ENCODE results near the gene XKR7.

XKR7 gene

DNA sequence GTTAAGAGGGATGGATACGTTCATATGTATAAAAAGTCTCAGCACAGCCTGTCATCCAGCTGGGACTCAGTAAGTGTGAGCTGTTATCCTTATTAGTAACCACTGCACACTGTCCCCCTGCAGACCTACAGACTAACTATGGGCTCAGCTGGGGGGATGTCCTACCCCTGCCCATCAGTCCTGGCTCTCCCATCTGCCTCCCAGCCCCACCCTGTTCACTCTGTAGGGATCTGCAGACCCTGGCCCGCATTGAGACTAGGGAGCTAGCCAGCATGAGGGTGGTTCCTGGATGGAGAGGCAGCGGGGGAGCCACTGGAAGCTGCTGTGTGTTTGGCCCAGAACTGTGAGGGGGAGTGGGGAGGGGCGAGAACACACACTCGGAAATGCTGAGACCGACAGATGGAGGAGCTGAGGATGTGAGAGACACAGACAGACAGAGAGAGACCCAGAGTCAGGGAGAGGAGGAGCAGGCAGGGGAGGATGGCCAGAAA lies 17.1 kb downstream of the XKR7 start:
- no peak for DNase-seq

DNA sequence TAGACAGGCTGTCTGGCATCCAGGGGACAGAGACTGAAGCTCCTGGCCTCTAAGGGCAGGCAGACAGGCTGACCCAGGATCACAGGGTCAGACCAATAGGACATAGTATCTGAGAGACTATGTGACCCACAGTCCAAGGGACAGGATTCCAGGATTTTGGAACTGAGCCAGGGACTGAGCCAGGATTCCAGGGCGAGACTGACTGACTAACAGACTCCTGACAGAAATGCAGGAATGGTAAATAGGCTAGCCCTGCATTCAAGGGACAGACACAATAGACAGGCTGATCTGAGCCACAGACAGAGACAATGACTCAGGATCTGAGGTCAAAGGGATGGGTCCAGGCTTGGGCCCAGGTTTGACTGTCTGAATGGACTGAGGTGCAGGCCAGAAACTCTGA lies 19.8 kb downstream of the XKR7 start:
- no peak for DNase-seq

DNA sequence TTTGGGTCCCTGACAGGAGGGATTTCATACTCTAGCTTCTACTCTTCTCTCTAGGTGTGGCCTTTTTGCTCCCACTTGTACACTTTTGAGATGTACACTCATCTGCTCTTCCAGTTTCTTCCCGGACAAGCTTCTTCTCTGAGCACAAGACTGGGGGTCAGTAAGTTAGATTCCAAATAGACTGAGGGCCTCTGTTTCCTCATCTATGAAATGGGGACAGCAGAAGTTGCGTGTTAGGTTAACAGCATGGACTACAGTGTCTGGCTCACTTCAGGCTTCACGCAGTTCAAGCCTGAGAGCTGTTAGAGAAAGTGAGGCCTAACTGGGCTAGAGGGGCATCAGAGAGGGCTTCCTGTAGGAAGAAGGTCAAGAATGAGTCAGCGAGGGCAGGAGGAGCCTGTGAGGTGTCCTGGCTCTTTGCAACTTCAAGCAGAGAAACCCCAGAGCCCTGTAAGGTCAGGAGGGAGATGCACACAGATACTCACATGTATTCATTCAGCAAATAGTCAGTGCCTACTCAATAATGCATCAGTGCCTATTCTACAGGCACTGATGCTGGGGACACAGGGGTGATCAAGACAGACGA lies 20.6 kb downstream of the XKR7 start:
- DNase-seq, result no peak

DNA sequence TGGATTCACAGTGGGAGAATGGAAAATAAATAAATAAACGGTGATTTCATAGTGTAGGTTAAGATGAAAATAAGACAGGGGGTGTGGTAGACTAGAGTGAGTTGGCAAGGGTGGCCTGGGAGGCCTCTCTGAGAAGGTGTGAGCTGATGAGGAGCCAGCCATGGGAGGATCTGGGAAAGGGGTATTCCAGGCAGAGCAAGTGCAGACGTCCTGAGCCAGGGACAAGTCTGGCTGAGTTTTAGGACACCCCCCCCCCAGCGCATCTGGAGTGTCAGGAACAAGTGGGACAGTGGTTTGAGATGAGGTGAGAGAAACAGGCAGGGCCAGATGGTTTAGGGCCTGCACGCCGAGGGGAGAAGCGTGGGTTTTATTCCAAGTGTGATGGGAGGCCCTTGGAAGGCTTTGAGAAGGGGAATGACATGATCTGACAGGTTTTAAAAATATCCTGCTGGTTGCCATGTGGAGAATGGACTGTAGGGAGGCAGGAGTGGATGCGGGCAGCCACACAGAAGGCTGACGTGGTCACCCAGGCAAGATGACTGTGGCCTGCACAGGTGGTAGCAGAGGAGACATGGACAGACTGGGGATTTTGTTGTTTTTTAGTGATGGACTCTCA lies 21.2 kb downstream of the XKR7 start:
- no peak for DNase-seq

DNA sequence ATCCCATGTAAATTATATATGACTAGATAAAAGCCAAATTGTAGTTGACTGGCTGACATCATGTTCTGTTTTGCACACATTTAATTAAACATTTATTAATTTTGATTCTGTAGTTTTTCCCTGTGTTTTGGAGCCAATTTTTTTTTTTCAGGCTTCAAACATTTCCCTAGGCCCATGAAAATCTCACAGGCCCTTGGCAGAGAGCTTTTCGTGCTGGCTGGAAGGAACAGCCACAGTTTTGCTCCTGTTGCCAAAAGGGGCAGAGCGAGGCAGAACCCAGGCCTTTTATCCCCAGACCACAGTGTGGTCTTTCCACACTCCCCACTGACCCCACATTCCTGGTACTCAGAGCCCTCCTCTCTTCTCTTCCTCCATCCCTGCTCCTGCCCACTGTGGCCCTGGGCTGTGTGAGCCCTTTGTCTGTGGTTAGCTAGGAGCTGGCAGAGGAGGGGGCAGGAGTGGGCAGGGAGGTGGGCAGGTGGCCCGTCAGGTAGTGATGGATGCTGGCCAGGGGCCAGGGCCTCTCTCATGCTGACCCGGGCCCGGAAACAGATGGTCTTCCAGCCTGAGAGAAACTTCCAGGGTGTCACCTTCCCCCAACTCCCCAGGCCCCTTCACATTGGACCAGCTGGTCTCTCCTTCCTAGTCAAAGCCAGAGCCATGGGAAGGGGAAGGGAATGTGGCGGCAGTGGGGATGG lies 22.8 kb downstream of the XKR7 start:
- DNase-seq, result no peak

DNA sequence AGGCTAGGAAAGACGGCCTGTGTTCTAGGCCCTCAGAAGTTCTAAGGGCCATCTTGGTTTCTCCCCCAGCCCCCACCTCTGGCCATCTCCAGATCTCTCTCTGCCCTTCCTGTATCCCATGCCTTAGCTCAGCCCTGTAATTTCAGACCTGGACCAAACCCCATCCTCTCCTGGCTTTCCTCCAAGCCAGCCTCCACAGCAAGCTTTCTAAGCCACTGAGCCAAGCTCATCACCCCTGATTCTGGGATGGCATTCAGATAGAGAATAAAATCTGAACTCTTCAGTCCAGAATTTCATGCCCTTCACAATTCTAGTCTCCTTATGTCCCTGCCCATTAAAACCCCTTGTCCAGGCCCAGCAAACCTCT lies 23.4 kb downstream of the XKR7 start:
- no peak for DNase-seq

DNA sequence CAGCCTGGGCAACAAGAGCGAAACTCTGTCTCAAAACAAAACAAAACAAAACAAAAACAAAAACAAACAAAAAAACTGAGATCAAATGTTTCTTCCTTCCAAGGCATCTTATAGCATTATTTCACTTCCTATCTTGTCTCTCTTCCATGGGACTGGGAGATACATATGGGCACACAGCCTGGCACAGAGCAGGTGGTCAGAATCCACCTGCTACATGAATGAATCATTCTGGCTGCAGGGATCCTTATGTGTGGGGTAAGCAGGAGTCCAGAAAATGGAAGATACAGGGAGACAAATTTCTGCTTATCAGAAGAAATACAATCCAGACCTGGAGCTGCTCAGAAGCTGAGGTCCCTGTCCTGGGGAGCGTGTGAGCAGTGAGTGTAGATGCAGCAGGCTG lies 24.1 kb downstream of the XKR7 start:
- no peak for DNase-seq

DNA sequence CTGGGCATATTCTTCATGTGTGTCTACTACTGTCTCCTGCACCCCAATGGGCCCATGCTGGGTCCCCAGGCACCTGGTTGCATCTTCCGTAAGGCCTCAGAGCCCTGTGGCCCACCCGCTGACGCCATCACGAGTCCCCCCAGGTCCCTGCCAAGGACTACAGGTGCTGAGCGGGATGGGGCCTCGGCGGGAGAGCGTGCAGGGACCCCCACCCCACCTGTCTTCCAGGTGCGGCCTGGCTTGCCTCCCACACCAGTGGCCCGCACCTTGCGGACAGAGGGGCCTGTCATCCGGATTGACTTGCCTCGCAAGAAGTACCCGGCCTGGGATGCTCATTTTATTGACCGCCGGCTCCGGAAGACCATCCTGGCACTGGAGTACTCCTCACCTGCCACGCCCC lies 29.0 kb downstream of the XKR7 start:
- DNase-seq, result no peak

DNA sequence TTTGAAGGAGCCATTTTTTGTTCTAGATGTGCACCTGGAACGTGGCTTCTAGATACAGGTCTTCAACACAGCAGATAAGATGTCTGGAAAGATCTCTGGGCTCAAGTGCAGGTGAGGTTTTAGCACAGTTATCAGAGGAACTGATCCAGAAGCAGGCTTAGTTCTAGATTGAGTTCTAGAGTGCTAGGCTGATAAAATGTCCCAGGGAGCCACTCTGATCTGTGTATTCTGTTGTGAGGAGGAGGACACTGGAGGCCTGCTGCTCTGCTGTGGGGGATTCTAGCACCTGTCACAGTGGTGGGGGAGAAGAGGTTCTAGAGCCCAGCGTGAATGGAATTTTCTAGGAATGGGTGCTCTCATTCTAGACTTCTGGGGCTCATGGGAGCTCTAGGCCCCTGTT lies 30.3 kb downstream of the XKR7 start:
- no peak for DNase-seq

DNA sequence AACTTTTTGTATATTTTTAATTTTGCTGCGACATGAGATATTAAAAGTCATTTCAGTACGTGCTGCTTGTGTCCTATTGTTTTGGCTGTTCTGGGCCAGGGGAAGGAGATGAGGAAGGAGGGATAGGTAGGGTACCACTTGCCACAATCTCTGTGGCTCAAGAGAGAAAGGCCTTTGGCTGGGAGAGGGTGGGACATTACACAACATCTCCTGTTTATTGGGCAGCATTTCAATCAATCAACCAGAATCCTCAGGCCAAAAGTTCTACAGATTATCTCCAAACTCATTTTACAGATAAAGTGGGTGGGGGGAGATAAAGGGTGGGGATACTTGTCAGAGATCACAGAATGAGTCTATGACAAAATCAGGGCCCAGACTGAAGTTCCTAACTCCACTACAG lies 35.4 kb downstream of the XKR7 start:
- DNase-seq, result no peak

DNA sequence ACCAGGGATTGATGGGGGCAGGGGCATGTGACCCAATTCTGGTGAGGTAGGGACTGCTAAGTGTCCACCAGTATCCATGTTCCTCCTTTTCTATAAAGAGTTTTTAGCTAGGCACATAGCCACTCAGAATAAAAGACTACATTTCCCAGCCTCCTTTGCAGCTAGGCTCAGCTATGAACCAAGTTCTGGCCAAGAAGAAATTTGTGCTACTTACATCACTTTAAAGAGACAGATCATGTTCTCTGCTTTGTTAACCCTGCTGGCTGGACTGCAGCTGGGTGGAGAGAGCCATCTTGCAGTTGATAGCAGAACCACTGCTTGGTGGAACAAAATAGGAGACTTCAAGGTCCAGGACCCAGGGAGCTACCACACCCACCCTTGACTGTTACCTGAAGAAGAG lies 37.0 kb downstream of the XKR7 start:
- DNase-seq, result no peak

DNA sequence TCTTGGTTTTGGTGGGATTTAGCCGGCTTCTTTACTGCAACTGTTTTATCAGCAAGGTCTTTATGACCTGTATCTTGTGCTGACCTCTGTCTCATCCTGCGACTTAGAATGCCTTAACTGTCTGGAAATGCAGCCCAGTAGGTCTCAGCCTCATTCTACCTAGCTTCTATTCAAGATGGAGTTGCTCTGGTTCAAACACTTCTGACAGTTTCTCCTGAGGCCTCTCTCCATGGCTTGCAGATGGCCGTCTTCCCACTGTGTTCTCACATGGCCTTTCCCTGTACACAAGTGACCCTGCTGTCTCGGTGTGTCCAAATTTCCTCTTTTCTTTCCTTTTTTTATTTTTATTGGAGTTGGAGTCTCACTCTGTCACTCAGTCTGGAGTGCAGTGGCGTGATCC lies 38.1 kb downstream of the XKR7 start:
- no peak for DNase-seq

DNA sequence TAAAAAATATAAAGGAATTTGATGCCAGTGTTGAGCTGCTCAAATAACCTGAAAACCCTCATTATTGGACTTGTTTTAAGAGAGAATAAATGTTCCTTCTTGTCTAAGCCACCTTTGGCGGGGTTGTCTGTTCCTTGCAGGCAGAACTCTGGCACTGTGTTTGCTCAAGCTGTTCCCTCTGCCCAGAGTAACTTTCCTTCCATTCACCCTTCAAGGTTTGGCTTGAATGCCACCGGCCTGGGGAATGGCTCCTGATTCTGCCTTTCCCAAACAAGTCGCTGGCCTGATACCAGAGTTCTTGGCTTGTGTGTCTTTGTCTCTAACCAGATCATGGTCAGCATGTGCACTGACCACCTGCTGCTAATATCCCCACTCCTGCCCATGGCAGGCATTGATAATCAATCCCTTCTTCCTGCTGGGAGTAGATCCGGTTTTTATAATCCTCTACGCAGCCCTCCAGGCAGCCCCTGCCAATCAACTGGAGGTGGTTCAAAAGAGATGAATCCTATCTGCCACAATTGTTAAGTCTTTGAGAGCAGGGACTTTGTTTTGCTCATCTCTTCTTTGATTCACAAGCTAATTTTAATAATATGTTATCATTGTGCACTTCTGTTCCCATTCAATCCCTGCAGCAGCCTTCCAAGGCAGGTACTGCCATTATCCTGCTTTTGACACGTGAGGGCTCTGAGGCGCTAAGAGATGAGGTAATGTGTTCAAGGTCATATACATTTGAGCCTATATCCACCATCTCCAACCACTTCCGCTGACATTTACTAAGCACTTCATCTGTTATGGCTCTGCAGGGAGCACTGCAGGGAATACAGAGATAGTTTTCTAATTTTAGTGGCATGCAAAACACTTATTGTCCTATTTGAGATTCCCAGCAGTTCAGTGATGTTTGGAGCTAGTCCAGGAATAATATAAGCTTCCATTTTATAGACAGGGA lies 39.2 kb downstream of the XKR7 start:
- DNase-seq, result no peak

DNA sequence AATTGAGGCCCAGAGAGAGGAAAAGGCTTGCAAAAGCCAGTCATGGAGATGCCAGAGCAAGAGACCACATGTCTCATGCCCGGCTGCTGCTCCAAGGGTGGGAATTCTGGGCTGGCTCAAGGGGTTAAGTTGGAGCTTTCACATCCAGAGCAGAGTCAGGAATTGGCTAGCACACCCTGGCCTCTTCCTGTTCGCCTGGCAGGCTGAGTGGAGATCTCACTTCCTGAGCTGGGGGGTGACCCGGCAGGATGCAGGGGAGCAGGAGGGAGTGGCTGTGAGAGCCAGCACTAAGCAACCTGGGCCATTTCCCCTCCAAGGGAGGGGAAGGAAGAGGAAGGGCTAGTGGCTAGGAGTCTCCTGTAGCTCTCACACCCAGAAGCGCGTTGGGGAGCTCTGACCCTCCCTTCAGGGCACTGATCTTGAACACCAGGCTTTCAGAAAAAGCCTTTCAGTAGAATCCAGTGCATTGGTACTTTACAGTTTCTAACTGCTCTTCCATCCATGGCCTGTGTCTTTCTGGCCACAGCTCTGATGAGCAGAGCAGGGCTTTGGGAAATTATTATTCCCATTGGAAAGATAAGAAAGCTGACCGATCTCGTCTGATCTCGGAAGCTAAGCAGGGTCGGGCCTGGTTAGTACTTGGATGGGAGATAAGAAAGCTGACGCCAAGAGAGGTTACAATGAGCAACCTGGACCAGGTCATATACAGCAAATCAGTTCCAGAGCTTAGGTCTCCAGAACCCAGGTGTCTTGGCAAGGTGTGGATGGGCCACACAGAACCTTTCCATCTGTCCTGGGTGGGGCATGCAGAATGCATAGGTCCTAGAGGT lies 40.1 kb downstream of the XKR7 start:
- no peak for DNase-seq

DNA sequence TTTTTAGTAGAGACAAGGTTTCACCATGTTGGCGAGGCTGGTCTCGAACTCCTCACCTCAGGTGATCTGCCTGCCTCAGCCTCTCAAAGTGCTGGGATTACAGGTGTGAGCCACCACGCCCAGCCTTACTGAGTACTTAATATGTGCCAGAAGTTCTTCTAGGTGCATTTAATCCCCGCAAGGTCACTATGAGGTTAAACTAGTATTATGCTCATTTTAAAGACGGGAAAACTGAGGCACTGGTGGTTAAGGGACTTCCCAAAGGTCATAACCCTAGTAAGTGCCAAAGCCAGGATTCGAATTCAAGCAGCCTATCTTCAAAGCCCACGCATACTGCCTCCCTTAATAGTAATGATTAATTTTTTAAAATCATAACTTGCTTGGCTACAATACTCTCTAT lies 41.6 kb downstream of the XKR7 start:
- no peak for DNase-seq

DNA sequence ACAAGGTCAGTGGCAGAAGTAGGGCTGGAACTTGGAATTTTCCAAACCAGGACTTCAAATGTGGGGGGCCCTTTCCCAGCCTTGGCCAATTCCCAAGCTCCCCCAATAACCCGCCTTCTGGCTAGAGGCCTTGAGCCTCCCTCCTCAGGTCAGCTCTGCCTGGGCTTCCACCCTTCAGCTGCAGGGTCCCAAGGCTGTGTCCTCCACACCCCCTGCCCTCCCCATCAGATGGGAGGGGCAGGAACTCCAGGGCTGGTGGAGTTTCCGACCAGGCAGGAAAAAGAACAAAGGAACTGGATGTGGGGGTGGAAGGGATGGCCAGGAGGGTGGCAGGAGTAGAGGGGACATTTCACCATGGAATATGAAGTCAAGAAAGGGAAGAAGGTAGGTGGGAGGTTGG lies 42.1 kb downstream of the XKR7 start, which contains the start of gene CCM2L:
CCM2L (plus strand) TSS at position 338 of the 400 bp plus-strand sequence; CDS start at position 355, 17 bp downstream.
- no peak for DNase-seq

DNA sequence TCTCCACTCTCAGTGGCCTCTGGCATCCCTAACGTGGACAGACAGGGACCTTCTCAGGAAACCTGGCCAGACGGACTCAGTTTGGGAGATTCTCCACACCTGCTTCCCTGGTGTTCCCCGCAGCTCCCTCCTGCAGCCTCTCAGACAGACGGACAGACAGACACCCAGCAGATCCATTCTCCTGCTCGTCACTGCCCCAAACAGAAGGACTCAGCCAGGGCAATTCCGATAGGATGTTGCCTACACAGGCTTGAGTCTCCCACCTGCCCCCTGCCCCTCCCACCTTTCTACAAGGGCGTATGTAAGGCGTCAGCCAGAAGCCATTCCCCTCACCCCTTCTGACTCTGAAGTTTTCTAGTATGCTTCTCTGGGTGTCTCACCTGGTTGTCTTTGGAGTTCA lies 42.7 kb downstream of the XKR7 start:
- no peak for DNase-seq

DNA sequence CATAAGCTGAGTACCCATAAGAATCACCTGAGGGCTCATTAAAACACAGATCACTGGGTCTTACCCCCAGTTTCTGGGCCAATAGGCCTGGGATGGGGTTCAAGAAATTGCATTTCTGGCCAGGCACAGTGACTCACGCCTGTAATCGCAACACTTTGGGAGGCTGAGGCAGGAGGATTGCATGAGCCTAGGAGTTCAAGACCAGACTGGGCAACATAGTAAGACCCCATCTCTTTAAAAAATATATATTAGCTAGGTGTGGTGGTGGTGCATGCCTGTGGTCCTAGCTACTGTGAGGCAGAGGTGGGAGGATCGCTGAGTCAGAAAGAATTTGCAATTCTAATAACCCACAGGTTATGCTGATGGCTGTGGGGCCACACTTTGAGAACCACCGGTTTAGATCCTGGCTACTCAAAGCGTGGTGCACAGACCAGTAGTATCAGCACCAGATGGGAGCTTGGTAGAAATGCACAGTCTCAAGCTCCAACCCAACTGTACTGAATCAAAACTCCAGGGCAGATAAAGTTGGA lies 44.3 kb downstream of the XKR7 start:
- DNase-seq, result no peak

DNA sequence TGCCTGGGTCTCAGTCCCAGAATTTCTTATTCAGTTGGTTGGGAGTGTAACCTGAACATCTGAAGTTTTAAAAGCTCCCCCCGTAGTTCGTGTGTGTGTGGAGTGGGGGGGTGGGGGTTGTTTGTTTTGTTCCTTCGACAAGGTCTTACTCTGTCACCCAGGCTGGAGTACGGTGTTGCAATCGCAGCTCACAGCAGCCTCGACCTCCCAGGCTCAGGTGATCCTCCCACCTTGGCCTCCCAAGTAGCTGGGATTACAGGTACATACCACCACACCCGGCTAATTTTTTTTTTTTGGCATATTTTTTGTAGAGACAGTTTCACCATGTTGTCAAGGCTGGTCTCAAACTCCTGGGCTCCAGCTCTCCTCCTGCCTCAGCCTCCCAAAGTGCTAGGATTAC lies 45.4 kb downstream of the XKR7 start:
- no peak for DNase-seq

DNA sequence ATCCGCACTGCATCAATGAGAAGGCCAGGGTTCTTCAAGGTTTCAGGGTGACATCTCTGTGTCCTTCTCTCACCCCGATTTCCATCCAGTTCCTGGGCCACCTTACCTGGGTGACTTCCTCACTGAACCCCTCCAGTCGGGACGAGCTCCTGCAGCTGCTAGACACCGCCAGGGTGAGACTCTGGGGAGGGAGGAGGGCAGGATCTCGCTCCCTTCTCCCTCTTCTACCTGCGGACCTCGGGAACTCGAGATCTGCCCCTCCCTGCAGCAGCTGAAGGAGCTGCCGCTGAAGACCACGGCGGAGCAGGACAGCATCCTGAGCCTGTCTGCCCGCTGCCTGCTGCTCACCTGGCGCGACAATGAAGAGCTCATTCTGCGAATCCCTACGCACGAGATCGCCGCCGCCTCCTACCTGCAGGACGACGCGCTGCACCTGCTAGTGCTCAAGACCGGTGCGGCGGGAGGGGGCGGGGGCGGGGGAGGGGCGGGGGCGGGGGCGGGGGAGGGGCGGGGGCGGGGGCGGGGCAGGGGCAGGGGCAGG lies 49.8 kb downstream of the XKR7 start:
- no peak for DNase-seq

DNA sequence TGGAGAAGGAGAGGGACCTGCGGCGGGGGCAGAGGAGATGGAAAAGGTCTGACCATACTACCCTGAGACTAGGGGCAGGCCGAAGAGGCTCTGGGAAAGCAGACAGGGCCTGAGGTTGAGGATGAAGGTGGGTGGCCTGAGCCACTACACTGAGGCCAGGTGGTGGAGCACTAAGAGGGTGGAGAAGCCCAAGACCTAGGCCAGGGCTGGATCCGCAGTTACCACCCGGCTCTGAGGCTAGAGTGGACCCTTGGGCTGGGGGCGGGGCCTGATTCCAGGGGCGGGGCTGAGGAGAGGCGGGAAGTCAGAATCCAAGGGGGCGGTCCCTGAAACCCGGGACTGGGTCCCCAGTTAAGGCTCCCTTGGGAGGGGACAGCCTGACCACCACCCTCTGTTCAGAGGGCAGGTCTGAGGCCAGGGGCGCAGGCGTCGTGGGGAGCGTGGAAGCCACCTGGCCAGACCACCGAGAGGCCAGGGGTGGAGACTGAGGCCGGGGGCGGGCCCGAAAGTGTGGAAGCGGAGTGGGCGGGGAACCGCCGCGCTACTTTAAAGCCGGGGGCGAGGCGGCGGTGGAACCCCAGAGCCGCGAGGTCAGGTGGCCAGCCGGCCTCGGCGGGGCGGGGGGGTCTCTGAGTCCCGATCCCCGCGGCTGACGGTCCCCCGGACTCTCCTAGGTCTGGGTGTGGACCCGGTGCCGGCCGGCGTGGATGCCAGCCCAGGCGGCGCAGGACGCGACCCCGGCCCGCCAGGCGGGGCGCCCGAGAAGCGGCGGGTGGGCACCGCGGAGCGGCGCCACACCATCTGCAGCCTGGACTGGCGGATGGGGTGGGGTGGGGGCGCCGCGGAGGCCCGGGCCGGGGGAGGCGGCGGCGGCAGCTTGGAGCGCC lies 50.6 kb downstream of the XKR7 start:
- no peak for DNase-seq

Measured in KG1 (cell line).